ENCODE measurements around the gene RHOT2. TPM values are rescaled to one million over a fixed set of nuclear protein-coding genes. Genes with fewer than 3 reads are reported as not detected.

RHOT2 gene
- polyA plus RNA-seq, 1 donor = 105 TPM

Other genes with a start within 250 kb of the RHOT2 start
- gene RAB11FIP3, start 242.5 kb upstream of the RHOT2 start, polyA plus RNA-seq = 114 TPM
- 45.6 TPM for gene CAPN15, start 140.4 kb upstream of the RHOT2 start, polyA plus RNA-seq
- gene PRR35, start 107.7 kb upstream of the RHOT2 start, polyA plus RNA-seq = not detected
- 2.0 TPM for gene NHLRC4, start 101.1 kb upstream of the RHOT2 start, polyA plus RNA-seq
- 23.6 TPM for gene PIGQ, start 98.2 kb upstream of the RHOT2 start, polyA plus RNA-seq
- gene RAB40C, start 78.1 kb upstream of the RHOT2 start, polyA plus RNA-seq = 27.1 TPM
- 1.6 TPM for gene WFIKKN1, start 37.1 kb upstream of the RHOT2 start, polyA plus RNA-seq
- 59.1 TPM for gene METTL26, start 31.8 kb upstream of the RHOT2 start, polyA plus RNA-seq
- 43.3 TPM for gene MCRIP2, start 26.3 kb upstream of the RHOT2 start, polyA plus RNA-seq
- gene WDR90, start 18.8 kb upstream of the RHOT2 start, polyA plus RNA-seq = 43.9 TPM
- 2.6 TPM for gene RHBDL1, start 7.5 kb downstream of the RHOT2 start, polyA plus RNA-seq
- 65.9 TPM for gene STUB1, start 12.3 kb downstream of the RHOT2 start, polyA plus RNA-seq
- 38.9 TPM for gene JMJD8, start 16.2 kb downstream of the RHOT2 start, polyA plus RNA-seq
- gene WDR24, start 22.3 kb downstream of the RHOT2 start, polyA plus RNA-seq = 10.5 TPM
- gene FBXL16, start 37.7 kb downstream of the RHOT2 start, polyA plus RNA-seq = 3.8 TPM
- 18.9 TPM for gene METRN, start 47.0 kb downstream of the RHOT2 start, polyA plus RNA-seq
- gene ANTKMT, start 53.0 kb downstream of the RHOT2 start, polyA plus RNA-seq = 23.0 TPM
- 1.9 TPM for gene CCDC78, start 58.3 kb downstream of the RHOT2 start, polyA plus RNA-seq
- 9.1 TPM for gene HAGHL, start 59.0 kb downstream of the RHOT2 start, polyA plus RNA-seq
- 31.3 TPM for gene CIAO3, start 72.9 kb downstream of the RHOT2 start, polyA plus RNA-seq
- 62.0 TPM for gene MSLN, start 92.6 kb downstream of the RHOT2 start, polyA plus RNA-seq
- gene RPUSD1, start 120.2 kb downstream of the RHOT2 start, polyA plus RNA-seq = 18.0 TPM
- gene CHTF18, start 120.5 kb downstream of the RHOT2 start, polyA plus RNA-seq = 19.1 TPM
- 0.81 TPM for gene GNG13, start 132.6 kb downstream of the RHOT2 start, polyA plus RNA-seq